Tongue (tissue), 3 donors: ENCODE results near the gene PRKG1. TPM values are rescaled to one million over a fixed set of nuclear protein-coding genes. Genes with fewer than 3 reads are reported as not detected.

ENCODE experiments used
- DNase-seq: peaks from one replicate; pipeline ENCODE4 v3.0.0-alpha.2; 2015
- small RNA-seq: library from RNA; depleted of rRNA; stranded (forward); fragments of <200 nt; gene quantifications from one replicate; pipeline ENCODE3, GENCODE V24; 2014; ENCODE audit warnings: low replicate concordance
- total RNA-seq: library from RNA; depleted of rRNA; stranded (reverse); fragments of >200 nt; gene quantifications from one replicate; pipeline ENCODE4 v1.2.3, GENCODE V29; 2014

The PRKG1 gene
- total RNA-seq, 1 donor from 2014 or later, result 96.8 TPM

GRCh38 chr10:52322936-52323335, 1248.6 kb downstream of the PRKG1 start:
- DNase-seq, result no peak

DNA sequence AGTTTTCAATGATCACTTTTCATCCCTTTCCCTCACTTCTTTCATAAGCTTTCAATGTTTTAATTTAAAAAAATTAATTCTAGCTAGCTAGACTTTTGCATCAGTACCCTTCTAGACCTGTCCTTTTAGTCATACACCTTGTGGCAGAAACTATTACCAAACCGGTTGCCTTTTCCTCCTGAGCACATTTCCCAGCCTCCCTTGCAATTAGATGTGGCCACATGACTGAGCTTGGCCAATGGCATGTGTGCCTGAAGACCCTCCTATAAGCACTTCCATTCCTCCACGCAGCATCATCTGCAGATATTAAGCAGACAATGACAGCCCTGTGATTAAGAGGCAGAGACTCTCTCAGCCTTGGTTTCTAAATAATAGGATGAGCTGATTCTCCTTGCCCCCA, 1252.1 kb downstream of the PRKG1 start:
- no peak for DNase-seq

GRCh38 chr10:52331638-52332364, 1257.5 kb downstream of the PRKG1 start:
- no peak for DNase-seq

DNA sequence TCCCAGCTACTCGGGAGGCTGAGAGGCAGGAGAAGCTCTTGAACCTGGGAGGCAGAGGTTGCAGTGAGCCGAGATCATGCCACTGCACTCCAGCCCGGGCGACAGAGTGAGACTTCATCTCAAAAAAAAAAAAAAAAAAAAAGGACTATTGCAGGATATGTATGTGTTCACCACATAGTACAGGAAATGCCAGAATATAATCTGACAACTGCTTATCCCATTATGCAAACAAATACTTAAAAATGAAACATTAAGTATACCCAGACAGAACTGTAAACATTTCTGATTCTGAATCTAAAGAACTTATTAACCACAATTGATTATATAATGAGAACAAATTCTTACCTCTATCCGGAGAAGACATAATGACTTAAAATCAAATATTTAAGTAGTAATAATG, 1258.5 kb downstream of the PRKG1 start:
- DNase-seq, result no peak

DNA sequence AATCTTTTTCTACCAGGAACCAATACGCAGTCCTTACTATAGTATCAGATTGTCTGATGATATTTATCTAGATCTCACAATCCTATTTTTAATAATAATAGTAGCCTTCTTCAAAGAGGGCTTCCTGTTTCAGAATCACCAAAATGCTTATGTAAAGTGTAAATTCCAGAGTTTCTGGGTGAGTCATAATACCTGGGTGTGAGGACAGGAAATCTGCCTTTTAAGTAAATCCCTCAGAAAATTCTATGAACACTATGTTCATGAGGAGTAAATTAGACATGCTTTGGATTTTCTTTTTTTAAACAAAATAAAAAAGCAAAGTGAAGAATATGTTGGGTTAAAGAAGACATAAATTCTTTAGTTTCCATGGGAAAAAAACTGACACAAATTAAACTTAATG, 1260.3 kb downstream of the PRKG1 start:
- DNase-seq, result no peak

DNA sequence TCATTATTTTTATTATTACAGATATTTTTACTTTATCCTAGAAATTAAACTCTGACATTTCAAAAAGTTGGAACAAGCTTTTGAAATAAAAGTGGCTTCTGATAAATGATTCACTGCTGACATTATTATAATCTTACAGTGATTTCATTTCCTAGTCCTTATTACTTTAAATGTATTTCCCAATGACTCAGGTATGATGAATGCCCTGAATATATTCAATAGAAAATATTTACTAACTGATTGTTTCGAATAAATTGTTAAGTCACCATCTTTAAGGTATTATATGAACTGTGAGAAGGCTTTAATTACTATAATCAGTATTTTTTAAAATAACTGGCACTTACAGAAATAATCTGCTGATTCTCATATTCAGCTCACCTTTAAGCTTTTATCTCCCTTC, 1261.4 kb downstream of the PRKG1 start:
- no peak for DNase-seq

GRCh38 chr10:52337225-52337624, 1262.9 kb downstream of the PRKG1 start:
- no peak for DNase-seq

- no peak for DNase-seq
These were observed 1269.2 kb downstream of the PRKG1 start for GRCh38 chr10:52343439-52343838.

DNA sequence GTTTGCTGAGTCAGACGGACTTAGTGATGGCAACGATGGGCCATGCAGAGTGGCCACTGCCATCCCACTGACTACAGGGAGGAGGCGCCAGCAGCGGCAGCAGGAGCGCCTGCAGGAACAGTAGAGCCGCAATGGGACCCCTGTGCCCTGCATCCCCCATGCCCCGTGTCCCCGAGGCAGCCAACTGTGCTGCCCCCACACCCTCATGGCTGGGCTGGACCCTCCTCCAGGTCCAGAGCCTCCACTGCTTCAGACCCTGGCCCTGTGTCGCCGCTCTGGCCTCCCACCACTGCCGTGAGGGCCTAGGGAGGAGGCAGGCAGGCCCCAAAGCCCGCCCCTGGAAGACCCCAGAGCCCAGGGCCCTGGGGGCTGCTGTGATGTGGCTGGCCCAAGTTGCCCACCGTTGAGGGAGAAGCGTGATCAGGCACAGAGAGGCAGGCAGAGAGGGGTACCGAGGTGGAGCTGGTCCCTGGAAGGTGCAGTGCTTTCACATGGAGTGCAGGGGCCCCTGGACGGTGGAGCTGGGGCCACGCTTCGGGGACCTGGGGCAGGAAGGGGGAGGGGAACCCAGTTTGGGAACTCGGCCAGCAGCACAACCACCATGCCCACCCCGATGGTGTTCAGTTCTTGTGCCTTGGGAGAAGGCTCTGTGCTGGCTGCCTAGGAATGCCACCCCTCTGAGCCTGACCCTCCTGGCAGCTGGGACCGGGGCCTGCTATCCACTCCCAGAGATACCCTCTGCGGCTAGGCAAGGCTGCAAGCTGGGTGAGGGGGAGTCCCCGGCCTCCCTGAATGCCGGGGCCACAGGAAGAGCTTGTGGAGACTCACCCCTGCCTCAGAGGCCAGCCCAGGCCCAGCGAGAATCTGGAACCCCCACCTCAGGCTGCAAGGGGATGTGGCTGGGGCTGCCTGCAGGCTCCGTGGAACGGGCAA, 1272.4 kb downstream of the PRKG1 start:
- DNase-seq, result no peak

GRCh38 chr10:52347327-52347667, 1273.0 kb downstream of the PRKG1 start:
- DNase-seq, result no peak

Small RNAs within 50 kb of the gene (small RNA-seq; reads per million reads assigned to genes)
- gene MIR605, result 0.05 reads per million

Other genes starting within 250 kb of the PRKG1 start
- gene A1CF, start 188.9 kb upstream of the PRKG1 start, total RNA-seq, result not detected